LNCaP clone FGC (cell line): ENCODE measurements around the gene HIPK2.

ENCODE experiments used
- DNase-seq: peaks from one replicate; pipeline ENCODE4 v3.0.0-alpha.2; 2011; ENCODE audit warnings: low read depth
- H3K4me3 ChIP-seq: 2 replicates; pipeline ENCODE4 v1.5.1; 2011; ENCODE audit warnings: mild to moderate bottlenecking, low read depth, low read length, control low read depth
- CTCF ChIP-seq: IDR thresholded peaks from 2 replicates; pipeline ENCODE4 v1.5.1; 2012; ENCODE audit warnings: mild to moderate bottlenecking; ENCODE audit not compliant: control insufficient read depth, insufficient read depth; ENCODE audit errors: extremely low read depth

The HIPK2 gene

DNA sequence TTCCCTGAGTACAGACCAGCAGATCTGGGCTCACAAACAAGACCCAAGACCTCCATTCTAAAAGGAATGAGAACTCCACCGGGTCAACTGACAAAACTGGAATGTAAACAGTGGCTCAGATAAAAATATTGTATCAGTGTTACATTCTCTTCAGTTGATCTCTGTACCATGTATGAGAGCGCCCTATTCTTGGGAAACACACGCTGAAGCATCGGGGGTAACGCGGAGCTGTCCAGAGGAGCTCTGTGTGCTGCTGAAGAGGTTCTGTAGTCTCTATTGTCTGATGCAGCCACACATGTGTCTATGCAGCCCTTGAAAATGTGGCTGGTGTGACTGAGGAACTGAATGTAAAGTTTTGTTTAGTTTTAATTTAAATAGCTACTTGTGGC is 39.7 kb downstream of the HIPK2 start:
- no peak for DNase-seq
- no peak overlapping the region for H3K4me3 ChIP-seq
- no peak for TF ChIP-seq CTCF

- no peak overlapping the region for H3K4me3 ChIP-seq
- no peak for TF ChIP-seq CTCF
- no peak for DNase-seq
These were observed 40.3 kb downstream of the HIPK2 start for GRCh38 chr7:139737221-139738100.

GRCh38 chr7:139735912-139736595 is 41.7 kb downstream of the HIPK2 start:
- TF ChIP-seq CTCF = no peak
- DNase-seq = no peak
- no peak overlapping the region for H3K4me3 ChIP-seq

- no peak overlapping the region for H3K4me3 ChIP-seq
- TF ChIP-seq CTCF = no peak
- no peak for DNase-seq
These were observed 42.3 kb downstream of the HIPK2 start for GRCh38 chr7:139735466-139735865.

GRCh38 chr7:139734395-139734794 is 43.4 kb downstream of the HIPK2 start:
- TF ChIP-seq CTCF = no peak
- DNase-seq = no peak
- no peak overlapping the region for H3K4me3 ChIP-seq

- no peak for DNase-seq
- H3K4me3 ChIP-seq = no peak overlapping the region
- no peak for TF ChIP-seq CTCF
These were observed 44.0 kb downstream of the HIPK2 start for GRCh38 chr7:139733751-139734150.
